Hypothalamus (tissue), 51 donors: ENCODE measurements around the gene LONP2.

Experiments
- DNase-seq, 51 donors: peaks; one replicate each; lab custom pipeline; 2025; lab: John Stamatoyannopoulos, UW

The LONP2 gene, protein sequence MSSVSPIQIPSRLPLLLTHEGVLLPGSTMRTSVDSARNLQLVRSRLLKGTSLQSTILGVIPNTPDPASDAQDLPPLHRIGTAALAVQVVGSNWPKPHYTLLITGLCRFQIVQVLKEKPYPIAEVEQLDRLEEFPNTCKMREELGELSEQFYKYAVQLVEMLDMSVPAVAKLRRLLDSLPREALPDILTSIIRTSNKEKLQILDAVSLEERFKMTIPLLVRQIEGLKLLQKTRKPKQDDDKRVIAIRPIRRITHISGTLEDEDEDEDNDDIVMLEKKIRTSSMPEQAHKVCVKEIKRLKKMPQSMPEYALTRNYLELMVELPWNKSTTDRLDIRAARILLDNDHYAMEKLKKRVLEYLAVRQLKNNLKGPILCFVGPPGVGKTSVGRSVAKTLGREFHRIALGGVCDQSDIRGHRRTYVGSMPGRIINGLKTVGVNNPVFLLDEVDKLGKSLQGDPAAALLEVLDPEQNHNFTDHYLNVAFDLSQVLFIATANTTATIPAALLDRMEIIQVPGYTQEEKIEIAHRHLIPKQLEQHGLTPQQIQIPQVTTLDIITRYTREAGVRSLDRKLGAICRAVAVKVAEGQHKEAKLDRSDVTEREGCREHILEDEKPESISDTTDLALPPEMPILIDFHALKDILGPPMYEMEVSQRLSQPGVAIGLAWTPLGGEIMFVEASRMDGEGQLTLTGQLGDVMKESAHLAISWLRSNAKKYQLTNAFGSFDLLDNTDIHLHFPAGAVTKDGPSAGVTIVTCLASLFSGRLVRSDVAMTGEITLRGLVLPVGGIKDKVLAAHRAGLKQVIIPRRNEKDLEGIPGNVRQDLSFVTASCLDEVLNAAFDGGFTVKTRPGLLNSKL

DNA sequence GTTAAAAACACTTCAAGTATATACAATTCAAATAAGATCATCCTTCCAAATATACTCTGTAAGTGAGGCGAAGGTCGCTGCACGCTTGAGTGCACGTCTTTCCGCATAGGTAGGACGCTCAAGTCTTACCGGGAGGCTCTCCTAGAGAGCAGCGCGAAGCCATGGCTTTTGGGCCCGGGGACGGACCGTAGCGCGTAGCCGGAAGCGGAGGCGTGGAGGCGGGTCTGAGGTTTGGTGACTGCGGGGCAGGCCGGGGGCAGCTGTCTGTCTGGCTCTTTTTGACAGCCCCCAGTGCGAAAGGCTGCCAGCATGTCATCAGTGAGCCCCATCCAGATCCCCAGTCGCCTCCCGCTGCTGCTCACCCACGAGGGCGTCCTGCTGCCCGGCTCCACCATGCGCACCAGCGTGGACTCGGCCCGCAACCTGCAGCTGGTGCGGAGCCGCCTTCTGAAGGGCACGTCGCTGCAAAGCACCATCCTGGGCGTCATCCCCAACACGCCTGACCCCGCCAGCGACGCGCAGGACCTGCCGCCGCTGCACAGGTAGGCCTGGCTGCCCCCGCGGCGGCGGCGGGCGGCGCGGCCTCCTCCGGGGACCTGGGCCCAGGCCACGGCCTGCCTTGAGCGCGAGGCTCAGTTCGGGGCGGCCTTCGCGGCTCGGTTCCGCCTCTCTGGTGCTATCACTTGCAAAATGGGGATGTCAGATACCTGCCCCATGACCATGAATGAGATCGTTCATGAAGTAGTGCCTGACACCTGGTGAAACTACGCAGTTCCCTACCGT is at the start of gene LONP2:
Gene LONP2 (plus strand): TSS at position 221 of the 783 bp plus-strand sequence. CDS start 89 bp downstream, at position 310.
- peak; percentile 45 to 93 (median 84) for DNase-seq

DNA sequence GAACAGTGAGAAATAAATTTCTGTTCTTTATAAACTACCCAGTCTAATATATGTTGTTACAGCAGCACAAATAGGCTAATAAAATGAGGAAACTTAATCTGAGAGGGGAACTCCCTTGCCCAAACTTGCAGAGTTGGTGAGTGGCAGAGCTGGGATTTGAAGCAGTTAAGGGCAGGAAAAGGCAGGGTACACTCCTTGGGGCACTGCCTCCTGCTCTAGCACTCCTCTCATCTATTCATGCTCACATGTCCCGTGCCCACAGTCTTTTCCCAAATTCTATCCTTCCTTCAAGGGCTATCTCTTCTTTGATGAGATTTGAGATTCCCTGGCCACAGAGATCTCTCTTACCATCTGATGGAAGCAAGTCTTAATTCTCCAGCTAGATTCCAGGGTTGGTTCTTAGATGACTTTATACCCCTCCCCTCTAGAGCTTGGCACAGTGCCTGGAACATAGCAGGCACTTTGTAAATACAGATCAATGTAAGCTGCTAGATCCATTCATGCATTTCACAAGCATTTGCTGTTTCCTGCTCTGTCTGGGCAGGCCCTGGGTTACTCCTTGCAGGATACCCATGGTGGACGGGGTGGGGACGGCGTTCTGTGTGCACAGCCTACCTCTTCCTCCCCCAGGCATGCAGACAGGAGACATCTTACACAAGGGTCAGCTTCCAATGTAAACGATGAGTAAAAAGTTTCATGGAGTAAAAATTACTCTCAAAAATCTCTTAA is 49.1 kb upstream of the LONP2 start:
- no peak for DNase-seq

DNA sequence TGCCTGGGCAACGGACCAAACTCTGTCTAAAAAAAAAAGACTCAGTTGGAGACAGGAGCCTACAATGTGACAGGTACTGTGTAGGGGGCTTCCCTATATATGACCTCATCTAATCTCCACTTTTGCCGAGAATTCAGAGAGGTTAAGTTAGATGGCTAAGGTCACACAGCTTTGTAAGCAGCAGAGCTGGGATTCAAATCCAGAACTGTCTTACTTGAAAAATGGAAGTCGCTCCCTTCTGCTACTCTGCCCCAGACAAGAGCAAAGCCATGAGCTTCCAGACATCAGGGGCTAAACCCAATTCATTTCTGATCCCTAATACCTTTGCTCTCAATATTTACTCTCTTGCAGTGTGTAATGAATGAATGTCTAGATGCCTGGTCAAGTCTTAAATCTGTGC is 46.8 kb upstream of the LONP2 start:
- DNase-seq, result no peak

DNA sequence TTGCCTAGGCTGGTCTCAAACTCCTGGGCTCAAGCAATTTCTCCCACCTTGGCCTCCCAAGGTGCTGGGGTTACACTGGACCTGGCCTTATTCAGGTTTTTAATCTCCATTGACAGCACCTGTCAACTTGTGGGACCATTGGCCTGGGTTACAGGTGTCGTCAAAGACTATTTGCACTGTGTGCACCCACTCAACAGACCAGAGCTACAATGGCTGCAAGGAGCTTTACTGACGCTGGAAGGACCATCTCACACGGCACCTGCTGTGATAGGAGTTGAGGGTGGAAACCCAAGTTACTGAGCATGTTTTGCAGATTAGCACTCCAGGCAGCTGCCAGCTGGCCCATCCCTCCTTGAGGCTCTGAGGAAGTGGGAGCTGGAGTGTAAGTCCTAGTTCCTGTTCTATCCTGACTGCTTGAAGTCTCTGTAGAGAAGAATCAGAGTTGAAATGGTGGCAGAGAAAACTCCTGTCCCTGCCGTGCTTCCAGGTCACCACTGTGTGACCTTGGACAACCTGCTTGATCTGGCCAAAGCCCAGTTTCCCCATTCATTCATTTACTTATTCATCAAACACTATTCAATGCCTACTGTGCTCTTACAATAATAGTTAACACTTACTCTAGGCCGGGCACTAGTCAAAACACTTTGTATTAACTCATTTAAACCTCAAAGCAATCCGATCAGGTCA is 42.4 kb upstream of the LONP2 start:
- DNase-seq, result no peak

DNA sequence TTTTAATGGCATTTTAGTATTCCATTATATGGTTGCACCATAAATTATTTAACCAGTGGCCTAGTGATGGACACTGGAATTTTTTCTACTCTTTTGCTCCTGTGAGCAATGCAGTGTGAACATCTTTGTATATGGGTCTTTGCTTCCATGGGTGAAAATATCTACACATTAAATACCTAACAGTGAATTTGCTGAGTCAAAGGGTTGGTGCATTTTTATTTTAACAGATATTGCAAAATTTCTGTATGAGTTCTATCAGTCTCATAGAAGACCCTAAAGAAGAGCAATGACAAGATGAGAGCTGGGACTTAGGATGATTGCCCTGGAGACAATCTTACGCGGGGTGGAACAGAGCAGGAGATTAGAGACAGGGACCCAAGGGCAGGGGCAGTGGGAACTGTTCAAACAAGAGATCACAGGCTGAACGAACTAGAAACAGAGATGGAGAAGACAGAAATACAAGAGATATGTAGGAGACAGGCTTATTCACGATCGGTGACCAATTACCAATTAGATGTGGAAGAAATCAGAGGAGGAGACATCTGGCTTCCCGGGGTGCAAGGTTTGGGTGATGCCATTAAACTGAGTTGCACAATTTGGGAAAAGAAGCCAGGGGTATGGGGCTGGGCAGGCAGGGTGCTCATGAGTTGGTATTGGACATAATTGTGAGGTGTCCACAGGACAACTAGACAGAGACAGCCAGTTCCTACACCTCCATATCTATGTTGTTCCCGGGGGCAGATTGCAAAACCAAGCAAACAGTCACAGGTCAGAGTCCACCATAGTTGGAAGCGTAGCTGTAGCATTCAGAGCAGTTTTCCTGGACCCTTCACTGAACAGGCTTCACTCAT is 39.9 kb upstream of the LONP2 start:
- DNase-seq, result no peak

DNA sequence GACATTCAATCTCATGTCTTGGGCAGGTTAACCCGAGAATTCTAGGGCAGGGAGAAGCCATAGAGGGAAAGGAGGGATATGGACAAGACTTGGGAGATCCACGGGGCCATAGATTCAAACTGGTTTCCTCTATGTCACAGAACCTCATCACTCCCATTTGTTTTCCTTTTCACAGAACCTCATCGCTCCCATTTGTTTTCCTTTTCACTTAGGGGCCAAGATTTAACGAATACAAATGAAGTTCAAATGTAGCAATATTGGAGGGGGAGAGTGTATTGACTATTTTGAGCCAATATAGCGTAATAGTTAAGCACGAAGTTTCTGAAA is 39.3 kb upstream of the LONP2 start:
- DNase-seq, result no peak

DNA sequence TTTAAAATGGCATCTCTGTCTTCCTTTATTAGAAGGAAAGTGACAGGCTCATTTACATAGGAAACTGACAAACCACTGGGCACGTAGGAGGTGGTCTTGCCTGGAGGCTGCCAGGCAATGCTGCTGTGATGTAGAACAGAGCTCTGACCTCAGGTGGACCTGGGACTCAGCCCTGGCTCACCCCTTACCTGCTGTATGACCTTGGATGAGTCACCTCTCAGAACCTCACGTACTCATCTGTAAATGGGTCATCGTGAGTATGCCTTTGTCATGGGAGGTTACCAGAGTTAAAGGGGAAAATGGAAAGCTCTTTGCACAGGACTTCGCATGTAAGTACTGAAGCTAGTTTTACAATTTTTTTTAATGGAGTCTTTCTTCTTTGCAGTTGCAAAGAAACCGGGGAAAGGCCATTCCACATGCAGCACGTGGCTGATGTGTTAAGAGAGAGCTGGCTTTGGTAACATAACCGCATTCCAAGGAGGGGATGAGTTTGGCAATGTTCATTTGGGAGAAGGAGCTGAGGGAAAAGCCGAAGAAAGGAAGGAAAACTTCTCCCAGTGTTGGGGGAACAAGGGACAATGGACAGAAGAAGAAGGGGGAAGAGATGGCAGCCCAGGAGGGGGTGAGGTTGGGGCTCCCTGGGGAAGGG is 37.4 kb upstream of the LONP2 start:
- peak in 1 of 51 donors; percentile 0 for DNase-seq

DNA sequence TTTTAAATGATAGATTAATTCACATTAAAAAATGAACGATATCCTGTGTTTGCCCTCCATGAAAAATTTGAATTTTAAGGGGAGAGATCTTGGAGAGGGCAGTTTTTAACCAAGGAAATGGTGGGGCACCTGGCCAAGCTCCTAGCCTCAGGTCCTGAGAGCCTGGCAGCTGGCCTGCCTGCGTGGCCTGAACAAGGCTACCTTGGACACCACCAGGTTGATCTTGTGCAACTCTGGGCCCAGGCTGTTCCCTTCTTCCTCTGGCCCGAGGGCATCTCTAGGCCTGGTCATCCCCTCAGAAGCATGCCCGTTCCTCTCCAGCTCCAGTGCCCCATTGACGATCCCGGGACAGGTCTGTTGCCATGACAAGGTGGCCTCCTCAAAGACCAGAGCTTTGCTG is 33.4 kb upstream of the LONP2 start:
- no peak for DNase-seq

DNA sequence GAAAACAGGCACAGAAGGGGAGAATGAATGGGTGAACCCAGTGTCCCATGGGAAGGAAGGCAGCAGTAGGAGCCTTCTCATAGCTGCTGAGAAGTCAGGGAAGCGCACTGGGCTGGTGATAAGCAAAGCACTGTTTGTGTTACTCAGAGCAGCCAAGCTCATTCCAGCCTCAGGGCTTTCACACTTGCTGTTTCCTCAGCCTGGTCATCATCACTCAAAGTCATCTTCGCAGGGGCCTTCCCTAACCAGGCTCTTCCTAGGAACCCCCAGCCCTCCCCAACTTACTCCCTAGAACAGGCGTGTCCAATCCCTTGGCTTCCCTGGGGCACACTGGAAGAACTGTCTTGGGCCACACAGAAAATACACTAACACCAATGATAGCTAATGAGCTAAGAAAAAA is 32.1 kb upstream of the LONP2 start:
- no peak for DNase-seq

DNA sequence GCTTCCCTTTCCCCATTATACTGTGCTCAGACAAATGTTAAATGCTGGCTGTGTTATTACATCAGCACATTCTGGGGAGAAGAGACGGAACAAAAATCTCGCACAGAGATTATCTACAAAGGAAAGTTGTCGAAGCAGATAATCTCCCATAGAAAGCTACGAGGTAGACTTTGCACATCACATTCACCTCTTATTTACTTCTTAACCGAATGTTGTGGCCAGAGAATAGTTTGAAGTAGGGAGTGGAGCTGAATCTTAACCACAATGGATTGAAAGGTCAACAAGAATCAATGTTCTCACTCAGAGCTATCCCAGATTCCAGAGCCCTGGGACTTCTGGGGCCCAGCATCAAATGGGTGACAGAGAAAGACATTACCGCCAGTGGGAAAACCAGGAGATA is 28.4 kb upstream of the LONP2 start:
- DNase-seq, result no peak

DNA sequence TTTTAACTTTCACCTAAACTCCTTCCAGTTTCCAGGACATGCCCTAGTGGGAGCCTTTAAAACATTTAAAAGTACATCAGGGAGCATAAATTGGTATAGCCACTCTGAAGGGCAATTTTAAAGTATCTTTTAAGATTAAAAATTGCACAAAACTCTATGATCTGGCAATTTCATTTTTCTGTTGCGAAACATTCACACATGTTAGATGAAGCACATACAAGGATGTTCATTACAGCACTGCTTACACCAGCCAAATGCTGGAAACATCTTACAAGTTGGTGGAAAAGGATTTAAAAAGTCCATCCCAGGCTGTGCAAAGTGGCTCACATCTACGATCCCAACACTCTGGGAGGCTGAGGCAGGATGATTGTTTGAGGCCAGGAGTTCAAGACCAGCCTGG is 26.4 kb upstream of the LONP2 start:
- no peak for DNase-seq

DNA sequence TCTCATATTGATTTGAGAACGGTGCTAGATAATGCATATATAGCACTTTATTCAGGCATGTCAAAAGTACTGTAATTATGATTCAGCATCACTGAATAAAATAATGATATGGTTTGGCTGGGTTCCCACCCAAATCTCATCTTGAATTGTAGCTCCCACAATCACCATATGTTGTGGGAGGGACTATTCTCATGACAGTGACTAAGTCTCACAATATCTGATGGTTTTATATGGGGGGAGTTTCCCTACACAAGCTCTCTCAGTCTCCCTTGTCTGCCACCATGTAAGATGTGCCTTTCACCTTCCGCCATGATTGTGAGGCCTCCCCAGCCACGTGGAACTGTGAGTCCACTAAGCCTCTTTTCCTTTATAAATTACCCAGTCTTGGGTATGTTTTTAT is 25.6 kb upstream of the LONP2 start:
- DNase-seq, result no peak

DNA sequence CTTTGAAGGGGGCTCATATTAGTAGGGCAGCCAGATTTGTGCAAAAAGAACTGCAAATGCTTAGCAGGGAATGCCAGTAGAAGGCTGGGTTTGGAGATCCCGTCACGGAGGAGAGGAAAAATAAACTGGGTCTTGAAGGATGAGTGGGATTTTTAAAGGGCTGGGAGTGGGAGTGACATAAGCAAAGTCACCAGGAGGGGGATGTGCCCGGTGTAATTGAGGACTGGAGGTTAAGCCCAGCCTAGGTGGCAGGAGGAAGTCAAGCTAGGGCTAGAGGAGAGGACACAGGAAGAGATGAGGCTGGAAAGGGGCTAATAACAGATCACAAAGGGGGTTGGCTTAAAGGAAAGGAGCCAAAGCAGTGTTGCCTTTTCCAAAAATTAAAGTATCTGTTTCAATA is 23.2 kb upstream of the LONP2 start:
- no peak for DNase-seq

DNA sequence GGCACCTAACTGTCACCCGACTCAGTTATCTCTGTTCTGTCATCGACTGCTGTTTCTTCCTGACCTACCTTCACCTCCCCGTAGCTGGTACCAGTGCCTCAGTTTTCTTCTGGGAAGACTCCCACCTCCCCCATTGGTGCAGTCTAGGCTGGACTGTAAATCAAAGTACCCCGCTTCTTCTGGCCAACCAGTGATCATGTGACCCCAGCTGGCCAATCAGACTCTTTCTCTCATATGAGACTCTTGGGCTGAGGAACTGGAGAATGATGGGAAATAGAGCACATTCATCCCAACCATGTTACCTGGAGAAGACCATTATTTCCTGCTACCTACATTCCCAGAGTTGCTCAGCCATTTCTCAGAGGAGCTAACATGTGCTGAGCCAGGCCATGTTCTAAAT is 20.6 kb upstream of the LONP2 start:
- no peak for DNase-seq

DNA sequence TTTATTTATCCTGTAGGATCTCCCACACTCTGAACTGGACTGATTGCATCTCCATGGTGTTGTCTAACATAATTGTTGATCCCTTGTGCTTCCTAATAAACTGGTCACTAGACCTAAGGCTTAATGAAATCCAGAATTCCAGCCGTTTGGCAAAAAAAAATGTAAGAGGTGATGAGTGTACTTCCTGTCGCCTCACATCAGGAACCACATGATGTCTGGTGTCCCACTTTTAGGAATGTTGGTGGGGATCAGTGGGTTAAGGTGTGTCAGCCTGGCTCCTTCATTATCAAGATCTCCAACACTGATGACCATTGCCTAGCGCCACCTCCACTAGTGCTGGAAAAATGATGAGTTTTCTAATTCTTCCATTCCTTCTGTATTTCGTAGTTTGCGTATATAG is 18.6 kb upstream of the LONP2 start:
- no peak for DNase-seq

DNA sequence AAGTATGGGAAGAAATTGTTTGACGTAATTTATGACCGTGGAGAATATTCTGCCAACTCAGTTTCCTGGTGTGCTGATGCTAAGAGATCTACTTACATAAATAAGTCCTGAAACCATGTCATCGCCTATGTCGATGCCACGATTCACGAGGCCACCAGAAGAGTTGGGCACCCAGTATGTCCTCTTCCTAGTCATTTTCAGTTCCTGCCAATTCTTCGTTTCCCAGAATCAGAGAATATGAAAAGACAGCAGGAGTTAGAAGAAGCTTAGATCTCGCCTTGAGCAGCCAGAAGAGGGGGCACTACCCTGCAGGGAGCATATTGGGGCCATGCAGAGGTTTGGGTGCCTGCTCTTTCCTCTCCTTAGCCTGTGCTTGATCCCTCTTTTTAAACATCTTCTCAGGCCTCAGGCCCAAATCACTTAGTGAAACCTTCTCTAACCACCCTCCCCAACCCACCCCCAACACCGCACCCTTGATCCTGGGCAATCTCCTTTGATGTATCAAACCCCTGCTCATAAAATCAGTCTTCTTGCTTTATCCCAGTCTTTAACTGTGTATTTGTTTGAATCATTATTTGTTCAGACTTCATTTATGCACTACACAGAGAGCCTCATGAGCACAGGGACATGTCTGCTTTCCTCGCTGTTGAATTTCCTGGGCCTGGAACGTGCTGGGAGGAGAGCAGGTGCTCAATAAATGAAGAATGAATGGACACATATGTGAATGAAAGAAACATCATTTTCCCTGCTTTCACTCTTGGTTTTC is 12.2 kb upstream of the LONP2 start:
- DNase-seq, result peak in 11 of 51 donors; percentile 2 to 31 (median 8)

DNA sequence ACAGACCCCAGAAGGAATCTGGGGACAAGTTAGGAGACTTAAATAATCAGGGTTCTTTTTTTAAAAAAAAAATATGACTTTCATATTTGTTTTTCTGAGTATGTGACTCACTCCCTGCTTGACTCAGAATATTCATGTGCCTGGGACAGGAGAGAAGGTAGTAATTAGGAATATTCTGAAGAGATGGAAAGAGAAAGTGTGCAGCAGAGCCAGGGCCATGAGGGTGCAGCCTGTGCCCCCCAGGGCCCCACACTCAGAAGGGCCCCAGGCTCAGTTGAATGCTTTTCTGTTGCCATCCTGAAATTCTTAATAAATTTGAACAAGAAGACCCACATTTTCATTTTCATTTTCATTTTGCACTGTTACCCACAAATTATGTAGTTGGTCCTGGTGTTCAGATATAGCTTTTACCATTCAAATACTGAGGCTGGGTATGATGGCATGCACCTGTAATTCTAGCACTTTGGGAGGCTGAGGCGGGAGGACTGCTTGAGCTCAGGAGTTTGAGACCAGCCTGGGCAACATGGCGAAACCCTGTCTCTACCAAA is 11.5 kb upstream of the LONP2 start:
- no peak for DNase-seq
